ENCODE results near the gene NHLRC1.

Gene NHLRC1

DNA sequence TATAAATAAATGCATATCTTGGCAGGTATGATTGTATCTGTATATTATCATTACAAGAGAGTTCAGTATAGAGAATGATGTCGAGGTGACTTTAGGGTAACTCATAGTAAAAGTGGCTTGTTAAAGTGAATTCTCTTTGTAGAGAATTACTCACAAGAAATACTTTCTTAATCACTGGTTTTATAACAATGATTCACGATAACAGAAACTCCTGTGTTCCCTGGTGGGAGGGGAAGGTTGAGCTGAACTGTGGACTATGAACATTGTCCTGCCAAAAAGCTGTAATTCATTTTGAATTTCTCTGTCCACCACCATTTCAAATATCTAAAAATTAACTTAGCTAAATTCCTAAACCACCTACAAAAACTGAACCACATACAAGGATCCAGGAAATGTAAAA, 24.7 kb upstream of the NHLRC1 start:
- Histone ChIP-seq H3K27me3 (ENCODE audit: insufficient read depth, poor library complexity, severe bottlenecking) (no peaks in the 10 kb centered on the region), H3K27ac (replicated peaks) (no peak overlapping the region), H3K4me3 (replicated peaks; ENCODE audit: insufficient read depth, low read length) (no peak overlapping the region)
- TF ChIP-seq, protein P1, sequence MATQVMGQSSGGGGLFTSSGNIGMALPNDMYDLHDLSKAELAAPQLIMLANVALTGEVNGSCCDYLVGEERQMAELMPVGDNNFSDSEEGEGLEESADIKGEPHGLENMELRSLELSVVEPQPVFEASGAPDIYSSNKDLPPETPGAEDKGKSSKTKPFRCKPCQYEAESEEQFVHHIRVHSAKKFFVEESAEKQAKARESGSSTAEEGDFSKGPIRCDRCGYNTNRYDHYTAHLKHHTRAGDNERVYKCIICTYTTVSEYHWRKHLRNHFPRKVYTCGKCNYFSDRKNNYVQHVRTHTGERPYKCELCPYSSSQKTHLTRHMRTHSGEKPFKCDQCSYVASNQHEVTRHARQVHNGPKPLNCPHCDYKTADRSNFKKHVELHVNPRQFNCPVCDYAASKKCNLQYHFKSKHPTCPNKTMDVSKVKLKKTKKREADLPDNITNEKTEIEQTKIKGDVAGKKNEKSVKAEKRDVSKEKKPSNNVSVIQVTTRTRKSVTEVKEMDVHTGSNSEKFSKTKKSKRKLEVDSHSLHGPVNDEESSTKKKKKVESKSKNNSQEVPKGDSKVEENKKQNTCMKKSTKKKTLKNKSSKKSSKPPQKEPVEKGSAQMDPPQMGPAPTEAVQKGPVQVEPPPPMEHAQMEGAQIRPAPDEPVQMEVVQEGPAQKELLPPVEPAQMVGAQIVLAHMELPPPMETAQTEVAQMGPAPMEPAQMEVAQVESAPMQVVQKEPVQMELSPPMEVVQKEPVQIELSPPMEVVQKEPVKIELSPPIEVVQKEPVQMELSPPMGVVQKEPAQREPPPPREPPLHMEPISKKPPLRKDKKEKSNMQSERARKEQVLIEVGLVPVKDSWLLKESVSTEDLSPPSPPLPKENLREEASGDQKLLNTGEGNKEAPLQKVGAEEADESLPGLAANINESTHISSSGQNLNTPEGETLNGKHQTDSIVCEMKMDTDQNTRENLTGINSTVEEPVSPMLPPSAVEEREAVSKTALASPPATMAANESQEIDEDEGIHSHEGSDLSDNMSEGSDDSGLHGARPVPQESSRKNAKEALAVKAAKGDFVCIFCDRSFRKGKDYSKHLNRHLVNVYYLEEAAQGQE (IDR thresholded peaks at IDR 0.05; ENCODE audit: insufficient replicate concordance, low read depth), result no peak
- TF ChIP-seq GABPA (IDR thresholded peaks at IDR 0.05; ENCODE audit: low read depth) (no peak), SPI1 (IDR thresholded peaks at IDR 0.05; ENCODE audit: borderline replicate concordance, low read depth) (no peak), POLR2AphosphoS5 (IDR thresholded peaks at IDR 0.05; ENCODE audit: low read depth) (no peak)
- TF ChIP-seq, protein P2, sequence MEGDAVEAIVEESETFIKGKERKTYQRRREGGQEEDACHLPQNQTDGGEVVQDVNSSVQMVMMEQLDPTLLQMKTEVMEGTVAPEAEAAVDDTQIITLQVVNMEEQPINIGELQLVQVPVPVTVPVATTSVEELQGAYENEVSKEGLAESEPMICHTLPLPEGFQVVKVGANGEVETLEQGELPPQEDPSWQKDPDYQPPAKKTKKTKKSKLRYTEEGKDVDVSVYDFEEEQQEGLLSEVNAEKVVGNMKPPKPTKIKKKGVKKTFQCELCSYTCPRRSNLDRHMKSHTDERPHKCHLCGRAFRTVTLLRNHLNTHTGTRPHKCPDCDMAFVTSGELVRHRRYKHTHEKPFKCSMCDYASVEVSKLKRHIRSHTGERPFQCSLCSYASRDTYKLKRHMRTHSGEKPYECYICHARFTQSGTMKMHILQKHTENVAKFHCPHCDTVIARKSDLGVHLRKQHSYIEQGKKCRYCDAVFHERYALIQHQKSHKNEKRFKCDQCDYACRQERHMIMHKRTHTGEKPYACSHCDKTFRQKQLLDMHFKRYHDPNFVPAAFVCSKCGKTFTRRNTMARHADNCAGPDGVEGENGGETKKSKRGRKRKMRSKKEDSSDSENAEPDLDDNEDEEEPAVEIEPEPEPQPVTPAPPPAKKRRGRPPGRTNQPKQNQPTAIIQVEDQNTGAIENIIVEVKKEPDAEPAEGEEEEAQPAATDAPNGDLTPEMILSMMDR (IDR thresholded peaks at IDR 0.05; ENCODE audit: insufficient read depth, low read length), result no peak
- no peak for DNase-seq (ENCODE audit: low read depth in 1 of 2, low spot score in 1 of 2)

DNA sequence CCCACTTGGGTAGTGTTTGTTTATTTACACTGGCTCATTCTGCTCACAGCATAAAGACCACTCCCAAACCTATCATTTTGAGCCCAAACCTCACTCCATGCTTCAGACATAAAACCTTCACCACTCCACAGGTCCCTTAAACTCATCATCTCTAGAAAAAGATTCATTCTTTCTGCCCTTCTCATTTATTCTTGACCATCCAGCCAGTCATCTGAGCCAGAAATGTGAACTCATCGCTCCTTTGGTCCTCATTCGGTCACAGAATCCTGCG, 20.0 kb upstream of the NHLRC1 start:
- H3K27ac ChIP-seq (replicated peaks), result no peak overlapping the region
- H3K4me3 ChIP-seq (replicated peaks; ENCODE audit: insufficient read depth, low read length), result no peak overlapping the region
- no peak for DNase-seq (ENCODE audit: low read depth in 1 of 2, low spot score in 1 of 2)
- H3K27me3 ChIP-seq (ENCODE audit: insufficient read depth, poor library complexity, severe bottlenecking), result no peaks in the 10 kb centered on the region
- TF ChIP-seq GABPA (IDR thresholded peaks at IDR 0.05; ENCODE audit: low read depth) (no peak), POLR2AphosphoS5 (IDR thresholded peaks at IDR 0.05; ENCODE audit: low read depth) (no peak), SPI1 (IDR thresholded peaks at IDR 0.05; ENCODE audit: borderline replicate concordance, low read depth) (no peak)
- TF ChIP-seq, protein P2 (IDR thresholded peaks at IDR 0.05; ENCODE audit: insufficient read depth, low read length), result no peak
- TF ChIP-seq, protein P1 (IDR thresholded peaks at IDR 0.05; ENCODE audit: insufficient replicate concordance, low read depth), result no peak

DNA sequence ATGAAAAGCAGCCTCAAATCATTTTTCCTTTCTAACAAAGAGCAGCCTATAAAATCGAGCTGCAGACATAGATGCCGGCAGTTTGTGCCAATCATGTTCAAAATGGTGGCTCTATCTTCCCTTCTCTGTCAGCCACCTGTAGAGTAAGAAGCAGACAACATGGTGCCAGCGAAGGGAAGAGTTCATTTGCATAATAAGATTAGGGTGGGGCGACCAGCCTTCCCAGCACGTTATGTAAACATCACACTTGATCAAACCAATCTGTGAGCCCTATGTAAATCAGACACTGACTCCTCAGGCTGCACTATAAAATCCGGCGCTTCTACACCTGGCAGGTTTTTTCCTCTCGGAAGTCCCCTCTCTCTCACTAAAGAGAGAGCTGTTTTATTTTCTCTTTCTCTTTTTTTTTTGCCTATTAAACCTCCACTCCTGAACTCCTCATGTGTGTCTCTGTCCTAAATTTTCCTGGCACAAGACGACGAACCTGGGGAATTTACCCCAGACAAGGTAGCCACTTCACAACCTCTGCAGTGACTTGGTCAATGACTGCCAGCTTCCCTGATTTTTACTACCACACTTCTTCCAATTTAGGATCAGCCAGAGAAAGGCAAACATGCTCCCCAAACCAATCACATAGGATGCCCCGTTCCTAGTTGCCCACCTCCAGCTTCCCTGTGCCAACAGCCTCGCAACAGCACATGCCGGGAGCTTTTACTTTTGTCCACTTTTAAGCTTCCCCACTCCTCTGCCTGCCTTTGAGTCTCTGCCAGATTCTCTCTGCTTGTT, 19.5 kb upstream of the NHLRC1 start:
- no peak overlapping the region for H3K27ac ChIP-seq (replicated peaks)
- no peak overlapping the region for H3K4me3 ChIP-seq (replicated peaks; ENCODE audit: insufficient read depth, low read length)
- TF ChIP-seq SPI1 (IDR thresholded peaks at IDR 0.05; ENCODE audit: borderline replicate concordance, low read depth), result no peak
- TF ChIP-seq, protein P1 (IDR thresholded peaks at IDR 0.05; ENCODE audit: insufficient replicate concordance, low read depth), result no peak
- no peak for TF ChIP-seq GABPA (IDR thresholded peaks at IDR 0.05; ENCODE audit: low read depth)
- no peak for TF ChIP-seq POLR2AphosphoS5 (IDR thresholded peaks at IDR 0.05; ENCODE audit: low read depth)
- TF ChIP-seq, protein P2 (IDR thresholded peaks at IDR 0.05; ENCODE audit: insufficient read depth, low read length), result no peak
- H3K27me3 ChIP-seq (ENCODE audit: insufficient read depth, poor library complexity, severe bottlenecking), result no peaks in the 10 kb centered on the region
- DNase-seq (ENCODE audit: low read depth in 1 of 2, low spot score in 1 of 2), result no peak

All from HL-60 (cell line).